ENCODE data around the gene PLPPR1. TPM values are rescaled to one million over a fixed set of nuclear protein-coding genes. Genes with fewer than 3 reads are reported as not detected.
"Not testable (repeated sequence)": the region's sequence is repeated elsewhere in the genome, so short reads cannot be mapped to it uniquely, and the experiment has no call there.

PLPPR1 gene
- total and polyA plus RNA-seq, 2 of the 13 experiments (the other 11 are each of a cell fraction or from before 2014, with no cell fraction given) = 16.0 to 84.7 TPM

DNA sequence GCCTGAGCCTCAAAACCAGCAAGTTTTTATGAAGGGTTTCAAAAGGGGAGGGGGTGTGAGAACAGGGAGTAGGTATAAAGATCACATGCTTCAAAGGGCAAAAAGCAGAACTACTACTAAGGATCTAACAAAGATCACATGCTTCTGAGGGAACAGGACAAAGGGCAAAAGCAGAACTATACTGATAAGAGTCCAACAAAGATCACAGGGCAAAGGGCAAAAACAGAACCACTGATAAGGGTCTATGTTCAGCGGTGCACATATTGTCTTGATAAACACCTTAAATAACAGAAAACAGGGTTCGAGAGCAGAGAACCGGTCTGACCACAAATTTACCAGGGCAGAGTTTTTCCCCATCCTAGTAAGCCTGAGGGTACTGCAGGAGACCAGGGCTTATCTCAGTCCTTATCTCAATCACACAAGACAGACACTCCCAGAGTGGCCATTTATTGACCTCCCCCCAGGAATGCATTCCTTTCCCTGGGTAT lies 298.9 kb downstream of the PLPPR1 start (continued):
- TF ChIP-seq, protein P1, sequence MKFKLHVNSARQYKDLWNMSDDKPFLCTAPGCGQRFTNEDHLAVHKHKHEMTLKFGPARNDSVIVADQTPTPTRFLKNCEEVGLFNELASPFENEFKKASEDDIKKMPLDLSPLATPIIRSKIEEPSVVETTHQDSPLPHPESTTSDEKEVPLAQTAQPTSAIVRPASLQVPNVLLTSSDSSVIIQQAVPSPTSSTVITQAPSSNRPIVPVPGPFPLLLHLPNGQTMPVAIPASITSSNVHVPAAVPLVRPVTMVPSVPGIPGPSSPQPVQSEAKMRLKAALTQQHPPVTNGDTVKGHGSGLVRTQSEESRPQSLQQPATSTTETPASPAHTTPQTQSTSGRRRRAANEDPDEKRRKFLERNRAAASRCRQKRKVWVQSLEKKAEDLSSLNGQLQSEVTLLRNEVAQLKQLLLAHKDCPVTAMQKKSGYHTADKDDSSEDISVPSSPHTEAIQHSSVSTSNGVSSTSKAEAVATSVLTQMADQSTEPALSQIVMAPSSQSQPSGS (CRISPR knock-in tag; IDR thresholded peaks at IDR 0.05) = peak; percentile 61; the same call in 1 of the 2 replicates
- TF ChIP-seq CBX5 (CRISPR knock-in tag; IDR thresholded peaks at IDR 0.05; ENCODE audit: borderline replicate concordance) (peak; percentile 74; the same call in 1 of the 2 replicates), ZNF670 (CRISPR knock-in tag; IDR thresholded peaks at IDR 0.05; ENCODE audit: borderline replicate concordance) (peak; percentile 49; the same call in 1 of the 2 replicates), ZBTB38 (CRISPR knock-in tag; IDR thresholded peaks at IDR 0.05) (peak; percentile 32; the same call in 1 of the 2 replicates), FOXO1 (CRISPR knock-in tag; IDR thresholded peaks at IDR 0.05) (peak; percentile 94), MIER3 (CRISPR knock-in tag; IDR thresholded peaks at IDR 0.05; ENCODE audit: borderline replicate concordance) (peak; percentile 89), NFKBIZ (CRISPR knock-in tag; IDR thresholded peaks at IDR 0.05) (0 out of 2 replicates have a peak, but pooled peaks have one; percentile 50), ZNF556 (CRISPR knock-in tag; IDR thresholded peaks at IDR 0.05; ENCODE audit: borderline replicate concordance) (peak; percentile 33; the same call in 1 of the 2 replicates), ESRRA (CRISPR knock-in tag; IDR thresholded peaks at IDR 0.05; ENCODE audit: low read depth) (peak; percentile 90), ARNTL (CRISPR knock-in tag; IDR thresholded peaks at IDR 0.05) (peak; percentile 82), TBX3 (IDR thresholded peaks at IDR 0.05; ENCODE audit: borderline replicate concordance) (peak; percentile 59; the same call in 1 of the 2 replicates), TSC22D2 (CRISPR knock-in tag; IDR thresholded peaks at IDR 0.05; ENCODE audit: borderline replicate concordance) (peak; percentile 49; the same call in 1 of the 2 replicates), MAZ (CRISPR knock-in tag; IDR thresholded peaks at IDR 0.05; ENCODE audit: low read depth) (0 out of 2 replicates have a peak, but pooled peaks have one; percentile 22)
- TF ChIP-seq, protein P2, sequence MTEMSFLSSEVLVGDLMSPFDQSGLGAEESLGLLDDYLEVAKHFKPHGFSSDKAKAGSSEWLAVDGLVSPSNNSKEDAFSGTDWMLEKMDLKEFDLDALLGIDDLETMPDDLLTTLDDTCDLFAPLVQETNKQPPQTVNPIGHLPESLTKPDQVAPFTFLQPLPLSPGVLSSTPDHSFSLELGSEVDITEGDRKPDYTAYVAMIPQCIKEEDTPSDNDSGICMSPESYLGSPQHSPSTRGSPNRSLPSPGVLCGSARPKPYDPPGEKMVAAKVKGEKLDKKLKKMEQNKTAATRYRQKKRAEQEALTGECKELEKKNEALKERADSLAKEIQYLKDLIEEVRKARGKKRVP (CRISPR knock-in tag; IDR thresholded peaks at IDR 0.05) = peak in 1 of 2 experiments; percentile 61; a peak in 2 of 4 replicates
- TF ChIP-seq, protein P3, sequence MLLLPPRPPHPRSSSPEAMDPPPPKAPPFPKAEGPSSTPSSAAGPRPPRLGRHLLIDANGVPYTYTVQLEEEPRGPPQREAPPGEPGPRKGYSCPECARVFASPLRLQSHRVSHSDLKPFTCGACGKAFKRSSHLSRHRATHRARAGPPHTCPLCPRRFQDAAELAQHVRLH (CRISPR knock-in tag; IDR thresholded peaks at IDR 0.05; ENCODE audit: borderline replicate concordance, low read depth) = peak; percentile 59; the same call in 1 of the 2 replicates
- TF ChIP-seq, protein P4, sequence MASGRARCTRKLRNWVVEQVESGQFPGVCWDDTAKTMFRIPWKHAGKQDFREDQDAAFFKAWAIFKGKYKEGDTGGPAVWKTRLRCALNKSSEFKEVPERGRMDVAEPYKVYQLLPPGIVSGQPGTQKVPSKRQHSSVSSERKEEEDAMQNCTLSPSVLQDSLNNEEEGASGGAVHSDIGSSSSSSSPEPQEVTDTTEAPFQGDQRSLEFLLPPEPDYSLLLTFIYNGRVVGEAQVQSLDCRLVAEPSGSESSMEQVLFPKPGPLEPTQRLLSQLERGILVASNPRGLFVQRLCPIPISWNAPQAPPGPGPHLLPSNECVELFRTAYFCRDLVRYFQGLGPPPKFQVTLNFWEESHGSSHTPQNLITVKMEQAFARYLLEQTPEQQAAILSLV (CRISPR knock-in tag; IDR thresholded peaks at IDR 0.05; ENCODE audit: borderline replicate concordance) = peak; percentile 59; the same call in 1 of the 2 replicates
- TF ChIP-seq, protein P5, sequence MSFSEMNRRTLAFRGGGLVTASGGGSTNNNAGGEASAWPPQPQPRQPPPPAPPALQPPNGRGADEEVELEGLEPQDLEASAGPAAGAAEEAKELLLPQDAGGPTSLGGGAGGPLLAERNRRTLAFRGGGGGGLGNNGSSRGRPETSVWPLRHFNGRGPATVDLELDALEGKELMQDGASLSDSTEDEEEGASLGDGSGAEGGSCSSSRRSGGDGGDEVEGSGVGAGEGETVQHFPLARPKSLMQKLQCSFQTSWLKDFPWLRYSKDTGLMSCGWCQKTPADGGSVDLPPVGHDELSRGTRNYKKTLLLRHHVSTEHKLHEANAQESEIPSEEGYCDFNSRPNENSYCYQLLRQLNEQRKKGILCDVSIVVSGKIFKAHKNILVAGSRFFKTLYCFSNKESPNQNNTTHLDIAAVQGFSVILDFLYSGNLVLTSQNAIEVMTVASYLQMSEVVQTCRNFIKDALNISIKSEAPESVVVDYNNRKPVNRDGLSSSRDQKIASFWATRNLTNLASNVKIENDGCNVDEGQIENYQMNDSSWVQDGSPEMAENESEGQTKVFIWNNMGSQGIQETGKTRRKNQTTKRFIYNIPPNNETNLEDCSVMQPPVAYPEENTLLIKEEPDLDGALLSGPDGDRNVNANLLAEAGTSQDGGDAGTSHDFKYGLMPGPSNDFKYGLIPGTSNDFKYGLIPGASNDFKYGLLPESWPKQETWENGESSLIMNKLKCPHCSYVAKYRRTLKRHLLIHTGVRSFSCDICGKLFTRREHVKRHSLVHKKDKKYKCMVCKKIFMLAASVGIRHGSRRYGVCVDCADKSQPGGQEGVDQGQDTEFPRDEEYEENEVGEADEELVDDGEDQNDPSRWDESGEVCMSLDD (CRISPR knock-in tag; IDR thresholded peaks at IDR 0.05; ENCODE audit: borderline replicate concordance) = 0 out of 2 replicates have a peak, but pooled peaks have one; percentile 50
- TF ChIP-seq, protein P6, sequence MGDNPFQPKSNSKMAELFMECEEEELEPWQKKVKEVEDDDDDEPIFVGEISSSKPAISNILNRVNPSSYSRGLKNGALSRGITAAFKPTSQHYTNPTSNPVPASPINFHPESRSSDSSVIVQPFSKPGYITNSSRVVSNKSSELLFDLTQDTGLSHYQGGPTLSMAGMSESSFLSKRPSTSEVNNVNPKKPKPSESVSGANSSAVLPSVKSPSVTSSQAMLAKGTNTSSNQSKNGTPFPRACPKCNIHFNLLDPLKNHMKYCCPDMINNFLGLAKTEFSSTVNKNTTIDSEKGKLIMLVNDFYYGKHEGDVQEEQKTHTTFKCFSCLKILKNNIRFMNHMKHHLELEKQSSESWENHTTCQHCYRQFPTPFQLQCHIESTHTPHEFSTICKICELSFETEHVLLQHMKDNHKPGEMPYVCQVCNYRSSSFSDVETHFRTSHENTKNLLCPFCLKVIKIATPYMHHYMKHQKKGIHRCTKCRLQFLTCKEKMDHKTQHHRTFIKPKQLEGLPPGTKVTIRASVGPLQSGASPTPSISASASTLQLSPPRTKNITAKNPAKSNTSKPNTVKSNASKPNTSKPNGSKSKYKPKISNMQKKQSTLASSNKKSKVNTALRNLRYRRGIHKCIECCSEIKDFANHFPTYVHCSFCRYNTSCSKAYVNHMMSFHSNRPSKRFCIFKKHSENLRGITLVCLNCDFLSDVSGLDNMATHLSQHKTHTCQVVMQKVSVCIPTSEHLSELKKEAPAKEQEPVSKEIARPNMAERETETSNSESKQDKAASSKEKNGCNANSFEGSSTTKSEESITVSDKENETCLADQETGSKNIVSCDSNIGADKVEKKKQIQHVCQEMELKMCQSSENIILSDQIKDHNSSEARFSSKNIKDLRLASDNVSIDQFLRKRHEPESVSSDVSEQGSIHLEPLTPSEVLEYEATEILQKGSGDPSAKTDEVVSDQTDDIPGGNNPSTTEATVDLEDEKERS (CRISPR knock-in tag; IDR thresholded peaks at IDR 0.05) = peak; percentile 95
- not testable (repeated sequence) for TF ChIP-seq MAZ (IDR thresholded peaks at IDR 0.05; ENCODE audit: borderline replicate concordance, low read depth, low read length)
